Activated CD8-positive, alpha-beta memory T cell treated with anti-CD3 and anti-CD28 coated beads, Interleukin-2, amount 50 U/mL, for 24 hours (primary cell): ENCODE results near the gene CCDC169.
"Not testable (repeated sequence)": the region's sequence is repeated elsewhere in the genome, so short reads cannot be mapped to it uniquely, and the experiment has no call there.

Source experiments
- DNase-seq: peaks from one replicate; pipeline ENCODE4 v3.0.0-alpha.2; 2020; ENCODE audit errors: extremely low read depth

CCDC169 gene

GRCh38 chr13:36297366-36298338 is at the start of gene CCDC169:
TSS of gene CCDC169 (minus strand) at chr13:36297814. CDS start at chr13:36297719, 95 bp downstream.
- DNase-seq: peak; percentile 9

GRCh38 chr13:36346222-36347083 is 48.8 kb upstream of the CCDC169 start, which contains the start of gene SPART:
TSS of gene SPART (minus strand) at chr13:36346394. CDS start at chr13:36335830, 10,564 bp downstream.
- DNase-seq: peak; percentile 62

- no peak for DNase-seq
These were observed 48.0 kb upstream of the CCDC169 start for GRCh38 chr13:36345438-36346221.

GRCh38 chr13:36344886-36345437 is 47.3 kb upstream of the CCDC169 start:
- DNase-seq: no peak

- DNase-seq: no peak
These were observed 46.6 kb upstream of the CCDC169 start for GRCh38 chr13:36344173-36344572.

GRCh38 chr13:36343766-36344165 is 46.2 kb upstream of the CCDC169 start:
- no peak for DNase-seq

- DNase-seq: no peak
These were observed 45.1 kb upstream of the CCDC169 start for GRCh38 chr13:36342715-36343114.

- DNase-seq: no peak
These were observed 44.1 kb upstream of the CCDC169 start for GRCh38 chr13:36341718-36342117.

- no peak for DNase-seq
These were observed 42.1 kb upstream of the CCDC169 start for GRCh38 chr13:36339600-36340155.

GRCh38 chr13:36337938-36338641 is 40.5 kb upstream of the CCDC169 start:
- DNase-seq: no peak

GRCh38 chr13:36332986-36333385 is 35.4 kb upstream of the CCDC169 start:
- DNase-seq: no peak

- not testable (repeated sequence) for DNase-seq
These were observed 34.6 kb upstream of the CCDC169 start for GRCh38 chr13:36332255-36332654.

GRCh38 chr13:36331280-36331679 is 33.7 kb upstream of the CCDC169 start:
- DNase-seq: no peak

- no peak for DNase-seq
These were observed 31.7 kb upstream of the CCDC169 start for GRCh38 chr13:36329361-36329760.

GRCh38 chr13:36328821-36329220 is 31.2 kb upstream of the CCDC169 start:
- DNase-seq: no peak

GRCh38 chr13:36325912-36326311 is 28.3 kb upstream of the CCDC169 start:
- no peak for DNase-seq

GRCh38 chr13:36324881-36325280 is 27.3 kb upstream of the CCDC169 start:
- not testable (repeated sequence) for DNase-seq

GRCh38 chr13:36323951-36324566 is 26.4 kb upstream of the CCDC169 start:
- DNase-seq: no peak

- DNase-seq: no peak
These were observed 25.8 kb upstream of the CCDC169 start for GRCh38 chr13:36323408-36323807.

GRCh38 chr13:36319793-36320192 is 22.2 kb upstream of the CCDC169 start:
- DNase-seq: not testable (repeated sequence)
